B cell (primary cell): ENCODE results near the gene HTR2B. TPM values are rescaled to one million over a fixed set of nuclear protein-coding genes. Genes with fewer than 3 reads are reported as not detected.

Source experiments
- ATAC-seq: fragments of 200-7000 bp; cut with Tn5 transposase; one replicate; pipeline ENCODE4 v1.10.0; 2021; ENCODE audit warnings: low read depth, mild to moderate bottlenecking, moderate number of reproducible peaks, moderate library complexity
- CTCF ChIA-PET: fragments of 350-600 bp; sonication (Branson Sonifier 250); formaldehyde crosslinking; loops from one replicate; lab custom pipeline; 2021; ENCODE audit warnings: antibody characterized with exemption, inconsistent platforms; lab: Charles Lee
- POLR2A ChIA-PET: fragments of 350-600 bp; sonication (Branson Sonifier 250); formaldehyde crosslinking; loops from one replicate; lab custom pipeline; 2021; ENCODE audit warnings: antibody characterized with exemption; lab: Charles Lee
- DNase-seq: peaks from one replicate; pipeline ENCODE4 v3.0.0; 2013
- H2AFZ ChIP-seq: 2 replicates; pipeline ENCODE4 v1.6.1; 2012; ENCODE audit warnings: mild to moderate bottlenecking, low read depth, low read length; ENCODE audit not compliant: insufficient read depth, poor library complexity, severe bottlenecking
- H3K27ac ChIP-seq, 2 donors: 1 replicate in 1 of 2; 2 replicates in 1 of 2; pipeline ENCODE4 v1.5.1; 2012 to 2013; ENCODE audit warnings: low read length in 2 of 2, mild to moderate bottlenecking in 2 of 2, moderate library complexity in 1 of 2
- H3K27me3 ChIP-seq, 4 experiments: fragments of 200-600 bp in 1 of 4; sonication (generic) in 1 of 4; replicated peaks in 1 of 4; 1 replicate in 2 of 4; 2 replicates in 2 of 4; pipeline versions ENCODE4 v1.6.1 to v1.7.0; 2013 to 2016; ENCODE audit warnings: low read length in 3 of 4, mild to moderate bottlenecking in 2 of 4, mixed read lengths in 1 of 4, moderate library complexity in 1 of 4; ENCODE audit not compliant: insufficient read depth in 4 of 4, control insufficient read depth in 3 of 4; ENCODE audit errors: control extremely low read depth in 1 of 4
- H3K36me3 ChIP-seq, 2 experiments: replicated peaks in 1 of 2; 1 replicate in 1 of 2; 2 replicates in 1 of 2; pipeline versions ENCODE4 v1.6.1 to v1.7.1; 2013; ENCODE audit warnings: low read length in 1 of 2; ENCODE audit not compliant: insufficient read depth in 2 of 2, control insufficient read depth in 1 of 2; ENCODE audit errors: control extremely low read depth in 1 of 2, extremely low read depth in 1 of 2
- H3K4me1 ChIP-seq, 2 donors: fragments of 200-600 bp in 1 of 2; sonication (generic) in 1 of 2; 1 replicate in 1 of 2; 2 replicates in 1 of 2; pipeline versions ENCODE4 v1.5.1 to v1.6.1; 2013 to 2017; ENCODE audit warnings: low read length in 2 of 2; ENCODE audit not compliant: control insufficient read depth in 2 of 2, insufficient read depth in 2 of 2
- H3K4me2 ChIP-seq: replicated peaks from 2 replicates; pipeline ENCODE3; 2012; ENCODE audit warnings: mild to moderate bottlenecking, low read depth, low read length; ENCODE audit not compliant: poor library complexity, severe bottlenecking
- H3K4me3 ChIP-seq, 5 experiments: fragments of 200-600 bp in 1 of 5; sonication (generic) in 1 of 5; 1 replicate in 3 of 5; 2 replicates in 2 of 5; pipeline versions ENCODE4 v1.5.1 to v1.7.0; 2011 to 2016; ENCODE audit warnings: low read length in 4 of 5, mild to moderate bottlenecking in 4 of 5, low read depth in 2 of 5, control low read depth in 1 of 5, moderate library complexity in 1 of 5; ENCODE audit not compliant: insufficient read depth in 1 of 5; ENCODE audit errors: control extremely low read depth in 1 of 5, extremely low read depth in 1 of 5
- H3K79me2 ChIP-seq: fragments of 200-600 bp; sonication (generic); one replicate; pipeline ENCODE4 v1.6.0; 2016; ENCODE audit warnings: low read length; ENCODE audit not compliant: control insufficient read depth, insufficient read depth
- H3K9ac ChIP-seq: fragments of 200-600 bp; sonication (generic); 2 replicates; pipeline ENCODE4 v1.6.1; 2017; ENCODE audit warnings: mild to moderate bottlenecking, low read length, moderate library complexity
- H3K9me3 ChIP-seq, 3 donors: one replicate each; pipeline versions ENCODE4 v1.6.1 to v1.7.1; 2013; ENCODE audit warnings: low read length in 2 of 3; ENCODE audit not compliant: control insufficient read depth in 2 of 3, insufficient read depth in 1 of 3; ENCODE audit errors: control extremely low read depth in 1 of 3
- H4K20me1 ChIP-seq: 2 replicates; pipeline ENCODE4 v1.6.0; 2012; ENCODE audit warnings: mild to moderate bottlenecking, low read length; ENCODE audit not compliant: insufficient read depth, control insufficient read depth, poor library complexity, severe bottlenecking
- H3K27ac Mint-ChIP-seq: one replicate; pipeline ENCODE4 v1.8.0; 2021; ENCODE audit warnings: mixed read lengths
- H3K27me3 Mint-ChIP-seq: one replicate; pipeline ENCODE4 v1.8.0; 2021; ENCODE audit warnings: mixed read lengths
- H3K4me1 Mint-ChIP-seq: one replicate; pipeline ENCODE4 v1.8.0; 2021; ENCODE audit warnings: mixed read lengths
- H3K4me3 Mint-ChIP-seq: one replicate; pipeline ENCODE4 v1.8.0; 2021; ENCODE audit warnings: mixed read lengths
- H3K9me3 Mint-ChIP-seq: one replicate; pipeline ENCODE4 v1.8.0; 2022; ENCODE audit warnings: mixed read lengths; ENCODE audit not compliant: insufficient read depth
- CTCF ChIP-seq: fragments of 200-600 bp; IDR thresholded peaks from one replicate; pipeline ENCODE4 v1.8.0; 2022; ENCODE audit warnings: antibody characterized with exemption, mild to moderate bottlenecking
- EZH2 ChIP-seq: IDR thresholded peaks from 2 replicates; pipeline ENCODE4 v1.6.1; 2012; ENCODE audit warnings: borderline replicate concordance, low read depth, mild to moderate bottlenecking, moderate library complexity, low read length; ENCODE audit not compliant: insufficient read depth, poor library complexity, severe bottlenecking
- WGBS: methylation state at CpG from one replicate; pipeline ENCODE4 v1.1.5; 2013; ENCODE audit warnings: missing lambda C conversion rate; ENCODE audit not compliant: insufficient coverage; 5-methylcytosine and 5-hydroxymethylcytosine counted together
- intact Hi-C: fragments of 100-400 bp; cut with micrococcal nuclease; formaldehyde crosslinking; loops from one replicate; pipeline ENCODE4 v1.10.0; 2022
- polyA plus RNA-seq: library from polyadenylated mRNA; depleted of rRNA; stranded (reverse); fragments of >200 nt; gene quantifications from 2 replicates; pipeline ENCODE4 v1.2.3, GENCODE V29; 2012
- total RNA-seq, 2 donors: library from RNA; stranded (reverse); fragments of 120-200 nt in 1 of 2; gene quantifications; 1 replicate in 1 of 2; 2 replicates in 1 of 2; pipeline versions ENCODE4 v1.2.3 to v1.2.4, GENCODE V29; 2013 to 2022

The HTR2B gene
- total and polyA plus RNA-seq, 2 donors (not counting 1 experiment from before 2014, with no cell fraction given), result not detected

DNA sequence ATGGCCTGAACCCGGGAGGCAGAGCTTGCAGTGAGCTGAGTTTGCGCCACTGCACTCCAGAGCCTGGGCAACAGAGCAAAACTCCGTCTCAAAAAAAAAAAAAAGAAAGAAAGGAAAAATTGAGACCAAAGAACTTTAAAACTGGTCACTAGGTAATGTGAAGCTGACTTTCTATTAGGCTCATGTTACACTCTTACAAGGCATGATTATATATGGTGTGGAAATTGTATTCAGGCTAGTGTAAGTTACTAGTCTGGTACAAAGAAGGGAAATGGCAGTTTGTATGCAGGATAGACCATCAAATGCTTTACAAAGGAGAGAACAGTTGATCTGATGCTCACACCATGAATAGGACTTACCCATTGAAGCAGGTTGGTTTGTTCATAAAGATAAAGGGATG is 38.2 kb upstream of the HTR2B start:
- no peak for TF ChIP-seq EZH2
- no peak overlapping the region for H3K27ac ChIP-seq
- Mint-ChIP-seq H3K9me3 (no peaks in the 10 kb centered on the region), H3K27me3 (no peaks in the 10 kb centered on the region), H3K27ac (no peak overlapping the region), H3K4me3 (no peak overlapping the region), H3K4me1 (peaks cover 8% of the 10 kb centered on the region)
- ATAC-seq (no peak), DNase-seq (no peak)
- no peak overlapping the region for H3K4me3 ChIP-seq
- no peaks in the 10 kb centered on the region for H3K27me3 ChIP-seq
- no peaks in the 10 kb centered on the region for H3K4me1 ChIP-seq
- H2AFZ ChIP-seq, result no peak overlapping the region
- no peaks in the 10 kb centered on the region for H3K9me3 ChIP-seq
- H4K20me1 ChIP-seq, result no peaks in the 10 kb centered on the region
- H3K36me3 ChIP-seq, result peaks cover 0 to 44% of the 10 kb centered on the region in 2 experiments
- intact Hi-C loops, result no loop called here
- ChIA-PET POLR2A (no interaction called here), CTCF (no interaction called here)
- no peak overlapping the region for H3K9ac ChIP-seq
- WGBS, result 100% methylated on average over 3 of the region's 3 CpGs
- no peaks in the 10 kb centered on the region for H3K79me2 ChIP-seq
- H3K4me2 ChIP-seq, result no peak overlapping the region

DNA sequence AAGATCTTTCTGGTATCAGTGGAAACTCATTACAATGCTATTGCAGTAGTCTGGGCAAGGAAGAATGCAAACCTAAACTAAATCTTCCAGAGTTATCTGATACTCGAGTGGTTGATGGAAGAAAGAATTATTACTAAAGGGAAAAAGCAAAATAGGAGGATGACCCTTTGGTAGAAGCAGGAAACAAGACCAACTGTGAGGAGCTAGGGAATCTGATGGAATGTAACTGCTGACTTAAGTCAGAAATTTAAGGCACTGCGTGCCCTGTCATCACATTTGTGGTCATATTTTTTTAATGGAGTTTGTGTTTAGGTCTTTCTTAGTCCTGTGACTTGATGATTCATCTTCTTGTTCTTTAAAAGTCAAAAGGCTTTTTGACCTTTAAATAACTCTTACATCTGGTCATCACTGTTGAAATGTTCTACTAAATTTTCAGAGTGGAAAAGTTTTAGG is 37.1 kb upstream of the HTR2B start:
- CTCF ChIA-PET, result interaction anchor here (0.7 kb wide), 1 partner anchor 308 kb away, joined by 3 read pairs; no protein-coding TSS in a partner anchor
- 80% methylated on average over 1 of the region's 2 CpGs for WGBS
- H4K20me1 ChIP-seq, result no peaks in the 10 kb centered on the region
- no peaks in the 10 kb centered on the region for H3K4me1 ChIP-seq
- POLR2A ChIA-PET, result no interaction called here
- no peak overlapping the region for H2AFZ ChIP-seq
- no peaks in the 10 kb centered on the region for H3K9me3 ChIP-seq
- H3K4me3 Mint-ChIP-seq, result no peak overlapping the region
- intact Hi-C loops, result no loop called here
- no peak overlapping the region for H3K27ac ChIP-seq
- ATAC-seq (no peak), DNase-seq (no peak)
- H3K27me3 Mint-ChIP-seq, result no peaks in the 10 kb centered on the region
- no peak overlapping the region for H3K27ac Mint-ChIP-seq
- TF ChIP-seq EZH2, result no peak
- TF ChIP-seq CTCF, result no peak
- no peaks in the 10 kb centered on the region for H3K9me3 Mint-ChIP-seq
- no peak overlapping the region for H3K9ac ChIP-seq
- peaks cover 0 to 35% of the 10 kb centered on the region in 2 experiments for H3K36me3 ChIP-seq
- peaks cover 7% of the 10 kb centered on the region for H3K4me1 Mint-ChIP-seq
- H3K79me2 ChIP-seq, result no peaks in the 10 kb centered on the region
- no peak overlapping the region for H3K4me3 ChIP-seq
- no peak overlapping the region for H3K4me2 ChIP-seq
- no peaks in the 10 kb centered on the region for H3K27me3 ChIP-seq
